Measurements from ENCODE around the gene PSME3. TPM values are rescaled to one million over a fixed set of nuclear protein-coding genes. Genes with fewer than 3 reads are reported as not detected.
"Not testable (repeated sequence)": the region's sequence is repeated elsewhere in the genome, so short reads cannot be mapped to it uniquely, and the experiment has no call there.

Gene PSME3
- total RNA-seq, 1 donor from 2014 or later, result 62.6 TPM

- no peak for DNase-seq
- H3K27me3 ChIP-seq (ENCODE audit: low read depth), result peaks cover 18% of the 10 kb centered on the region
Observed at GRCh38 chr17:42878123-42878880, 45.1 kb downstream of the PSME3 start.

GRCh38 chr17:42878924-42879595 lies 45.9 kb downstream of the PSME3 start:
- Histone ChIP-seq H3K36me3 (no peaks in the 10 kb centered on the region), H3K9me3 (replicated peaks) (no peaks in the 10 kb centered on the region), H3K4me3 (no peak overlapping the region), H3K4me1 (no peaks in the 10 kb centered on the region), H3K27me3 (ENCODE audit: low read depth) (peaks cover 18% of the 10 kb centered on the region), H3K27ac (replicated peaks) (no peak overlapping the region)
- no peak for DNase-seq
- intact Hi-C loops (cut with micrococcal nuclease), result no loop called here
- TF ChIP-seq CTCF (IDR thresholded peaks at IDR 0.05; ENCODE audit: borderline replicate concordance), result no peak

More at GRCh38 chr17:42878123-42878880, 45.1 kb downstream of the PSME3 start:
- H3K27ac ChIP-seq (replicated peaks), result no peak overlapping the region
- intact Hi-C loops (cut with micrococcal nuclease), result no loop called here
- H3K4me1 ChIP-seq, result no peaks in the 10 kb centered on the region
- TF ChIP-seq CTCF (IDR thresholded peaks at IDR 0.05; ENCODE audit: borderline replicate concordance), result no peak
- no peaks in the 10 kb centered on the region for H3K36me3 ChIP-seq
- H3K9me3 ChIP-seq (replicated peaks), result no peaks in the 10 kb centered on the region
- no peak overlapping the region for H3K4me3 ChIP-seq

- Histone ChIP-seq H3K36me3 (no peaks in the 10 kb centered on the region), H3K27ac (replicated peaks) (no peak overlapping the region), H3K4me1 (no peaks in the 10 kb centered on the region), H3K4me3 (no peak overlapping the region), H3K9me3 (replicated peaks) (no peaks in the 10 kb centered on the region), H3K27me3 (ENCODE audit: low read depth) (peaks cover 18% of the 10 kb centered on the region)
- no peak for DNase-seq
- intact Hi-C loops (cut with micrococcal nuclease), result no loop called here
- TF ChIP-seq CTCF (IDR thresholded peaks at IDR 0.05; ENCODE audit: borderline replicate concordance), result no peak
Observed at GRCh38 chr17:42879596-42879985, 46.4 kb downstream of the PSME3 start.

GRCh38 chr17:42880776-42881310 lies 47.6 kb downstream of the PSME3 start:
- peaks cover 2% of the 10 kb centered on the region for H3K4me1 ChIP-seq
- no peak for DNase-seq
- H3K27ac ChIP-seq (replicated peaks), result no peak overlapping the region
- H3K27me3 ChIP-seq (ENCODE audit: low read depth), result peaks cover 18% of the 10 kb centered on the region
- H3K9me3 ChIP-seq (replicated peaks), result no peaks in the 10 kb centered on the region
- intact Hi-C loops (cut with micrococcal nuclease), result no loop called here
- no peaks in the 10 kb centered on the region for H3K36me3 ChIP-seq
- no peak for TF ChIP-seq CTCF (IDR thresholded peaks at IDR 0.05; ENCODE audit: borderline replicate concordance)
- H3K4me3 ChIP-seq, result no peak overlapping the region

- peaks cover 11% of the 10 kb centered on the region for H3K4me1 ChIP-seq
- H3K9me3 ChIP-seq (replicated peaks); H3K4me3 ChIP-seq; H3K36me3 ChIP-seq; intact Hi-C loops (cut with micrococcal nuclease); H3K27ac ChIP-seq (replicated peaks); DNase-seq: not testable (repeated sequence)
- H3K27me3 ChIP-seq (ENCODE audit: low read depth), result peaks cover 13% of the 10 kb centered on the region
Observed at GRCh38 chr17:42881706-42882105, 48.5 kb downstream of the PSME3 start.

GRCh38 chr17:42882166-42882565 lies 49.0 kb downstream of the PSME3 start:
- DNase-seq, result no peak
- no peaks in the 10 kb centered on the region for H3K36me3 ChIP-seq
- TF ChIP-seq CTCF (IDR thresholded peaks at IDR 0.05; ENCODE audit: borderline replicate concordance), result no peak
- peaks cover 15% of the 10 kb centered on the region for H3K4me1 ChIP-seq
- no peaks in the 10 kb centered on the region for H3K9me3 ChIP-seq (replicated peaks)
- no peak overlapping the region for H3K27ac ChIP-seq (replicated peaks)
- intact Hi-C loops (cut with micrococcal nuclease), result no loop called here
- peaks cover 10% of the 10 kb centered on the region for H3K27me3 ChIP-seq (ENCODE audit: low read depth)
- no peak overlapping the region for H3K4me3 ChIP-seq

Measured in left ventricle myocardium inferior (tissue), 1 donor.